IPS-NIHi7 (cell line): ENCODE measurements around the gene FSD1L.
"Not testable (repeated sequence)": the region's sequence is repeated elsewhere in the genome, so short reads cannot be mapped to it uniquely, and the experiment has no call there.

Experiments
- DNase-seq: peaks from one replicate; pipeline ENCODE4 v3.0.0; 2012; ENCODE audit warnings: mixed read lengths; ENCODE audit errors: extremely low spot score

The FSD1L gene

GRCh38 chr9:105557804-105558610, 110.2 kb downstream of the FSD1L start, which contains the start of gene FKTN:
FKTN (plus strand) TSS chr9:105558131; CDS start chr9:105575033, 16,902 bp downstream.
- DNase-seq, result peak; percentile 95

GRCh38 chr9:105572455-105572854, 124.6 kb downstream of the FSD1L start:
- no peak for DNase-seq

DNA sequence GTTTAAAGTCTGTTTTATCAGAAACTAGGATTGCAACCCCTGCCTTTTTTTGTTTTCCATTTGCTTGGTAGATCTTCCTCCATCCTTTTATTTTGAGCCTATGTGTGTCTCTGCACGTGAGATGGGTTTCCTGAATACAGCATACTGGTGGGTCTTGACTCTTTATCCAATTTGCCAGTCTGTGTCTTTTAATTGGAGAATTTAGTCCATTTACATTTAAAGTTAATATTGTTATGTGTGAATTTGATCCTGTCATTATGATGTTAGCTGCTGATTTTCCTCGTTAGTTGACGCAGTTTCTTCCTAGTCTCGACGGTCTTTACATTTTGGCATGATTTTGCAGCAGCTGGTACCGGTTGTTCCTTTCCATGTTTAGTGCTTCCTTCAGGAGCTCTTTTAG, 132.1 kb downstream of the FSD1L start:
- not testable (repeated sequence) for DNase-seq

DNA sequence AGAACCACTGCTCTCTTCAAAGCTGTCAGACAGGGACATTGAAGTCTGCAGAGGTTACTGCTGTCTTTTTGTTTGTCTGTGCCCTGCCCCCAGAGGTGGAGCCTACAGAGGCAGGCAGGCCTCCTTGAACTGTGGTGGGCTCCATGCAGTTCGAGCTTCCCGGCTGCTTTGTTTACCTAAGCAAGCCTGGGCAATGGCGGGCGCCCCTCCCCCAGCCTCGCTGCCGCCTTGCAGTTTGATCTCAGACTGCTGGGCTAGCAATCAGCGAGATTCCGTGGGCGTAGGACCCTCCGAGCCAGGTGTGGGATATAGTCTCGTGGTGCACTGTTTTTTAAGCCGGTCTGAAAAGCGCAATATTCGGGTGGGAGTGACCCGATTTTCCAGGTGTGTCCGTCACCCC, 133.7 kb downstream of the FSD1L start:
- not testable (repeated sequence) for DNase-seq

DNA sequence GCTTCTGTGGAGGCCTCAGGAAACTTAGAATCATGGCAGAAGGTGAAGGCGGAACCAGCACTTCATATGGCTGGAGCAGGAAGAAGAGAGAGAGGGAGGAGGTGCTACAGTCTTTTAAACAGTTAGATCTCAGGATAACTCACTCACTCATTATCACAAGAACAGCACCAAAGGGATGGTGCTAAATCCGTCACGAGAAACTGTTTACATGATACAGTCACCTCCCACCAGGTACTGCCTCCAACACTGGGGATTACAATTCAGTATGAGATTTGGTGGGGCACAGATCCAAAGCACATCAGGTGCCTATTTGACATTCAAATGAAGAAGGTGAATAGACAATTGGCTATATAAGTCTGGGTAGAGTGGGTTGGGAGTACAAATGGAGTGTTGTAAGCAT, 145.3 kb downstream of the FSD1L start:
- no peak for DNase-seq
